DMS 273 (cell line): ENCODE results near the gene GRAMD2A.

Source experiments
- DNase-seq: peaks from one replicate; lab custom pipeline; 2025; ENCODE audit not compliant: unreplicated experiment; lab: John Stamatoyannopoulos, UW

Gene GRAMD2A

DNA sequence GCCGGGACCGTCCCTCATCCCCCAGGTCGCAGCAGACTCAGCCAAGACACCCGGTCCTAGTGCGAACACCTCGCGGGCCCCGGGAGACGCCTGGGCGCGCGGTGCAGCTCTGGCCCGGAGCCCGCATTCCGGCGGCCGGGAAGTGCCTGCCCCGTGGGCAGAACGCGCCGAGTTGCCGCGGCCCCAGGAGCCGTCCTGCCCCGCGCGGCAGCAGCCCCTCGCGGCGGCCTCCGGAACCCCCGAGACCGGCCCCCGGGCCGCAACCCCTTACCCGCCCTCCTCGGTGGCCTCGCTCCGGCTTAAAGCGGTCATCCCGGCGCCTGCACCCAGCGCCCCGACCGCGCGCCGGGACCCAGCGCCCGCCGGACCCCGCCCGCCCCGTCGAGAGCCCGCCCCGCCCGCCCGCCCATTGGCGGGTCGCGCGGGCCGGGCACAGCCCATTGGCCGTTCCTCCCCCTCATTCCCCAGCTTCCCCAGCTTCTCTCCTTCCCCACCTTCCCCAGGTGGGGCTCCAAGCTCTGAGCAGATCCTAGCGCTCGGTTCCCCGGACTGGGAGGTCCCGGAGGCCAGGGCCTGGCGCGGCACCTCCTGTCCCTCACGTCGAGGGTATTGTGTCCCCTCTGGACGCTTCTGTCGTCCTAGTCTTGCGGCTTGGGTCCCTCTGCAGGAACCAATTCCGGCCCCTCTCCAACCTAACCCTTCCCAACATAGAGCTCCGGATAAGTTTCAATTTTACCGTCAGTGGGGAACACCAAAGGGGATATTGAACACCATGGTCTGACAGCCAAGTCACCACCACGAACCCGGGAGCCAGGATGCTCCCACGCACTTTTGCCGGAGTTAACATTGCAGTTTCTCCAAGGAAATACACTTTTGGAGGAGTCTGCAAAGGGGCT lies at the start of gene GRAMD2A:
Gene GRAMD2A (minus strand): TSS at position 328 of the 896 bp plus-strand sequence.
- DNase-seq, result peak; percentile 78

DNA sequence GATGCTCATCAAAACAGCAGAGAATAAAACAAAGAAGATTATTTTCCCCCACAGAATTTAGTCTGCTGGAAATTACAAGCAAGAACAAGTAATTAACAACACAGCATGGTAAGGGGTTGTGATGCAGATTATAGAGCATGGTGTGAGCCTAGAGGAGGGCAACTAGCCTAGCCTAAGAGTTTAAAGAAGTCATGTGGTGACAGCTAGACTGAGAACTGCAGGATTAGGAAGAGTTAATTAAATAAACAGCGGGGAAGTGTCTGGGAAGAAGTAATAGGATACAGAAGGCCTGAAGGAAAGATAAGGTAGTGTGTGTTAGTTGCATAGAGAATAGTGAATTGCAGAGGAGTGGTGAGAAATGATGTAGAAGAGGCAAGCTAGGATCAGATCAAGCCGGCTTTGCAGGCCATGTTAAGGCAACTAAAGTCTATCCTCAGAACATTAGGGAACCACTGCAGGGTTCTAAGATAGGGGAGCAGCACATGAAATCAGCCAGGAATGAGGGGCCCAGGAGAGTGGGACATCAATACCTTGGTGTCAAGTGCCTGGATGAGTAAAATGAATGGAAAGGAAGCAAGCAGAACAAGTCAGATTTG lies 45.3 kb upstream of the GRAMD2A start:
- no peak for DNase-seq

DNA sequence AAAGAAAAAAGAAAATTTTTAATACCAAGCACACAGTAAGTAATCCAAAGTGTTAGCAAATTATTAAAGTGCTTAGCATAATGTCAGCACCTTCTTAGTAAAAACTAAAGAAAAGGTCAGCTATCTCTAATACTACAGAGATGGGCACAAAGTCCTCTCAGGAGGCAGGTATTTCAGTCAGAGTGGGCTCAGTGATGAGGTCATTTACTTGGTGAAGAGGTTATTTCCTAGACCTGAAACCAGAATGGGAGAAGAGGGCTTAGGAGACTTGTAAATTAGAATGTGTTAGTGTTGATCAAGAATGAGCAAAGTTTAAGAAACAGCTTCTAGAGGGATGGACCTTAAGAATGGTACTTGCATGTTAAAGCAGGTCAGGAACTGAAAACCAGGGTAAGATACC lies 42.1 kb upstream of the GRAMD2A start:
- no peak for DNase-seq

DNA sequence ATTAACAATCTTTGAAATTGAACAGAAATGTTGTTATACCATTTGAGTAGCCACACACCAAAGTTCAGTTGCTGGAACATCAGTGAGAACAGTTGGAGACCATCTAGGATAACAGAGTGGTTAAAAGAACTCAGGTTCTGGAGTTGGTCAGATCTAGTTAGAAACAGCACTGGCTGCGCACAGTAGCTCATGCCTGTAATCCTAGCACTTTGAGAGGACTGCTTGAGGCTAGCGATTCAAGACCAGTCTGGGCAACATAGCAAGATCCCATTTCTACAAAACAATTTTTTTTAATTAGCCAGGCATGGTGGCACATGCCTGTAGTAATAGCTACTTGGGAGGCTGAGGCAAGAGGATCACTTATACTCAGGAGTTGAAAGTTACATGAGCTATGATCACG lies 41.0 kb upstream of the GRAMD2A start:
- DNase-seq, result no peak

DNA sequence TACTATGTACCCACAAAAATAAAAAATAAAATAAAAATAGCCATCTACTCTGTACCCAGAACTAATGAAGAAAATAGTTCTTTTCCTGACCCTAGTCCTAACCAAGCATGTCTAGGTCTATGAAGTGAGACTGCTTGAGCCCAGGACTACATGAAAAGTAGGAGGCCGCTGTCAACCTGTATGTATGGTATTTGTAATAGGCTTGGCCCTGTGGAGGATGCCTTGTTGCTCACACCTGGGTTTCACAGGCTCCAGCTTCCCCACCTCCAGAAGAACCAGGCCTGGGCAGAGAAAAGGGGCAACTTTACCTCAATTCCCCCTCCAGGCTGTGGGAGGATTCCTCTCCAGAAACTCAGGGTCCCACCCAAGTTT lies 40.3 kb upstream of the GRAMD2A start:
- no peak for DNase-seq

DNA sequence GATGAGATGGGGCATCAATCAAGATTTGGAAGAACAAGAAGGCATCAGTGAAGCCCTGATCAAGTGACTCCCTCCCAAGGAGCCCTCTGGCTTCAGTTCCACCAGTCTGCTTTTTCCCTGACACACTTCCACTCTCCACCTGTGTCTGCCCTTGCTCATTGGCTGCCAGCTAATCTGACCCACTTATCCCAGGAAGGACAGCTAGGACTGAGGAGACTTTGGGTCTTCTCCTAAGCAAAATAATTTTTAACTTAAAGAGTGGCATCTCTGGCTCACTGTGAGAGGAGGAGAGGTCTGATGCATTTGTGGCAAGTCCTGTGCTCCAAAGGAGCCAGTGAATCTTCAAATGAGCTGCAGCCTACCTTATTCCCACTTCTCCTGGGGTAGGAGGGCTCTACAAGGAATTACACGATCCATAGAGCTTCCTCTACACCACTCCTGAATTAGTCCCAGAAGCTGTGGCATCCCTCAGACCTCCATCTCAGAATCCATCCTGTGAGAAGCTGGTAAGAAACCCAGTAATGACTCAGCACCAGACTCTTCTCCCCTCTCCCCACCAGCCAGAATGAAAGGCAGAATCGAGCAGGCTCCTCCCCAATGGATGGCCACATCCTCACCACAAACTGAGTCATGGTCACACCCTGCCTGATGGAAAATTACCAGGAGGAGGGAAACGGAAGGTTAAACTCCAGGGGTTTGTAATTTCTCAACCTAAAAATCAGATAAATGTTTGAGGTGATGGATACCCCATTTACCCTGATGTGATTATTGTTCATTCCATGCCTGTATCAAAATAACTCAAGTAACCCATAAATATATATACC lies 39.7 kb upstream of the GRAMD2A start:
- peak; percentile 47 for DNase-seq

DNA sequence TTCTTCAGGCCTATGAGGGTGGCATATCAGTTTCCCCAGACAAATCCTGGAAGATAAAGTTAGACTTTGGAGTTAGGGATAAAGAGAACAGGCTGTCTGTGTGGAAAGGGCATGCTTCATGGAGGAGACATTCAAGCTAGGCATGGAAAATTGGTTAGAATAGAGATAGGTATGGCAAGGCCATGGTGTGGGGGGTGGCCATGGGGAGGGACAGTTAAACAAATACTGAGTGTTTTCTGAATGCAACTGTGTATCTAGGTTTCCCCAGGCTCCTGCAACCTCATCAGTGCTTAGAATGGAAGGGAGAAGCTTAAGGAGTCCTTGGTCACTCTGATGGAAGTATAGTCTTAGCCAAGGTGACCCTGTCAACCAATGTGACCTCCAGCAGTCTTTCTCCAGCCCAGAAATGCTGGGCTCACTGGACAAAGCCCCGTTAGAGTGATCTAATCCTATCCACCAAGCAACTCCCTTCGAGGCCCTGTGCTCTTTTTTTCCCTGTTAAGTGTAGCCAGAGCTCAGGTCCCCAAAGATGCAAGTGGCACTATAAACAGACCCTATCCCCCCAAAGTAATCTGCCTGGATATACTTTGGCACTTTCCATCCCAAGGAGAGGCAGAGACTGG lies 38.9 kb upstream of the GRAMD2A start:
- DNase-seq, result no peak

DNA sequence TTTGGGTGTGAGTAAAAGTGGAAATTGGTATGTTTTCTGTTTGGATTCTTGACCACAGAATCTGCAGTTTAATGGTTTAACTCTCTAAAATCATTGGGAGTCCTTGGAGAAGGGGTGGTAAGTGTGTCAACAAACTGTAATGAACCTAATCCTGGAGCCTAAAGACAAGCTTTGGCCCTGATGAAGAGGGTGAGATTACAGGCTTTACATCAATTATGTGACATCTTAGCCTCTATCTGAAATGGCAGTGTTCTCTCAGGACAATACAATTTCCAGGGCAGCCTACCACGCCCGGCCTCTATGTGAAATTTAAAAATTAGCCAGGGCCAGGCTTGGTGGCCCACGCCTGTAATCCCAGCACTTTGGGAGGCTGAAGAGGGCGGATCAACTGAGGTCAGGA lies 37.7 kb upstream of the GRAMD2A start:
- DNase-seq, result no peak

DNA sequence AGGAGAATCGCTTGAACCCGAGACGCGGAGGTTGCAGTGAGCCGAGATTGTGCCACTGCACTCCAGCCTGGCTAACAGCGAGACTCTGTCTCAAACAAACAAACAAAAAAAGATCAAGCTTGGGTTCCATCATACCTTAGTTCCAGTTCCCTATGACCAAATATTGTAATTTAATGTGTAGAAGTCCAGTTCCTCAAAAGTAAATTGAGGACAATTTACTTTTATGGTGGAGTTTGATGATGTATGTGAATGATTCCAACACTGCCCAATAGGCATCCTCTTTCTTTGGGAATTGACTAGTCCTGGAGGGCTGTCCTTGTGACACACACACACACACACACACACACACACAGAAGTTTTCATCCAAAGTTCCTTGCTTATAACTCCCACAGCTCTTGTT lies 36.2 kb upstream of the GRAMD2A start:
- no peak for DNase-seq

DNA sequence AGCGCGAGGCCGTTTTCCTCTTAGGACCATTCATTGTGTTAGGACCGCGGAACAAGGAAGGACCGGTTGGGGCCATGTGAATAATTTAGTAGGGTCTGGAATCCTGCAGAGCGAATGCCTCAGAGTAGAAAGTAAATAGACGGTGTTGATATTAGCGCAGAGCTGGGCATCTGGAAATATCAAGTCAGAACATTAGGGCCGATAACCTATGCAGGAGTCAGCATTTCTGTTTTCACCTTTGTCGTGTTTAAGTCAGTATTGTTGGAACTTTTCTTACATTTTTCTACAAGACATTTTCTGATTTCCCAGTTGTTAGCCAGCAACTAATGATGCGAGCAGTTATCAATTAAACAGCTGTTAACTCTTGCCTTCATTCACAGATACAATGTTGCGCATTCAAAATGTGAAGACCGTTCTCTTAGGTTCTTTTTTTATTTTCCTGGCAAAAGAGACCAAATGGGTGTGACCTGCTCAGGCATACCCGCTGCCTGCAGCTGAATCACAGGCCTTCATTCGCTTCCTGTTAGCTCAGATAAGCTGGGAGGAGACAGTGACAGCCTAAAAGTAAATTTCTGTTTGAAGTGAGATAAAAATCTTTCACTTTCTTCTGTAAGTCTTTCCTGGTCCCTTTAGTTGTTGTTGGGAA lies 34.4 kb upstream of the GRAMD2A start:
- peak; percentile 67 for DNase-seq

DNA sequence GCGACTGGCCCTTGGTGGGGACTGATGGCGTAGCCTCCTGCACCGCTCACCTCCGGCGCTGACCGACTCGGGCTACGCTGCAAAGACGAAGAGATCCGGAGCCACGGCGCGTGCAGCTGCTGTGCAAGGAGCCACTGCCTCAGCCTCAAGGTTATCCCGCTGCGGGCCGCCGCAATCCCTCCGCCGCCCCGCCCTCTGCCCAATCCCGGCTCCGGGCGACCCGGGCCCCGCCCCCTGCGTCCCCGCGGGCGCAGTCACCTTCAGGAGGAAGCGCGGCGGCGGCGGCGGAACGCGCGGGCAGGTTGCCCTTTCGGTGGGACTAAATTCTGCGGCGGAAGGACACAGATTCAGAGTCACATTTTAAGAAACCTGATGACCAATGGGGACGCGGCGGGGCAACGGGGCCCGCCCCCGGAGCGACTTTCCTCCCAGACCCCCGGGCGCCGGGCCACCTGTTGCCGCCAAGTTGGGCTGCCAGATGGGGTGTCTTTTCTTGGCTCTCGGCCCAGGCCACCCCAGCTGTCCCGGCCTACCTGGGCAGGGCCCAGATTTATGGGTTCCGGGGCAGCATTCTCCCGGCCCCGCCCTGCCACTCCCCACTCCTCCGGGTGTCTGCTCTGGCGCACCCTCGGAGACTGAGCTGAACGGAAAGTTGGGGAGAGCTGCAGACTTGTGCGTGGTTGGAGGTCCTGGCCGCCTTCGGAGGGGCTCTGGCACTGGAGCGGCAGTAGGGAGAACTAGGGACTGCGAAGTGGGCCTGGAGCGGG lies 33.7 kb upstream of the GRAMD2A start, which contains the start of gene PKM:
Gene PKM (minus strand): TSS at position 125 of the 767 bp plus-strand sequence. CDS start 12,093 bp downstream, outside the sequence.
- DNase-seq, result peak; percentile 99

DNA sequence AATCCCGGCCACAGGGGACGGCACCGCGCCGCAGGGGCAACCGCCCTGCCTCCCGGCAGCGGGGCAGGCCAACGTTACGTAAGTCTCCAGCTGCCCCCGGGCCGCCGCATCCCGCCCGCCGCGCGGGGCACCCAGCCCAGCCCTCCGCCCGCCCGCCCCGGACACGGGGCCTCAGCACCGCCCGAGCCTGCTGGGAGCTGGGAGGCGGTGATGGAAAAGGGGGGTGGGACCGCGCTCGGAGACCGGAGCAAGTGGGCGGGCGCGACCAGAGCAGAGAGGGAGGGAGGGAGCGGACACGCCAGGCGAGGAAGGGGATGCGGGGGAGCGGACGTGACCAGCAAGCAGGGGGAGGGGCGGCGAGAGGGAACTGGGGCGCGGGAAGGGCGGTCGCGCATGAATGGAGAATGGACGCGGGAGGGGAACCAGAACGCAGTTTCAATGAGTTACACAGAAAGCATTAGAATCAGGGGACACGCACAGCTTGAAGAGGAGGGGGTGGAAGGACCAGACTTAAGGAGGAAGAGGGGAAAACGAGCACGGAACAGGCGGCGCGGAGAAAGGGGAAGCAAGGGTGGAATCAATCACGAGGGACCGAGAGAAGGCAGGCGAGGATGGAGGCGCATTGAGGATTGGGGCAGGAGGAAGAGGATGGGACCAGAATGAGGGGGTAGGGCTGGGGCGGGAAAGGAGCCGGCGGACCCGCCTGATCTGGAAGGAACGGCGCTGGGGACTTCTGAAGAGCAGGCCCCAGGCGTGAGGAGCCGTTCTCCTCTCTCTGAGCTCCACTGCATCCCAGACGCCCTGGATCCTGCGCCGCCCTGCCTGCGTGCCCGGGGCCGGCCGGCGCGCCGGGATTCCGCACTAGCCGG lies 32.8 kb upstream of the GRAMD2A start:
- DNase-seq, result peak; percentile 85

DNA sequence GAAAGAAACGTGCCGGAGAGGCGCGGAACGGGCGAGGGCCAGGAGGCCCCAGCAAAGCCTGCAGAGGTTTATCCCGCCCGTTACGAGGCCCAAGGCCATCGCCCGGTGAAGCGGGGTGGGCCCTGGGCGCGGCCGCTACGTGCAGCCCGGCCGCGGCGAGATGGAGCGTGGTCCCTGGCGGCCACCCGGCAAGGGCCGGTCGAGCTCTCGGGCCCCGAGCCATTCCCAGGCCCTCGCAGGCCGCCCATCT lies 32.3 kb upstream of the GRAMD2A start:
- no peak for DNase-seq

DNA sequence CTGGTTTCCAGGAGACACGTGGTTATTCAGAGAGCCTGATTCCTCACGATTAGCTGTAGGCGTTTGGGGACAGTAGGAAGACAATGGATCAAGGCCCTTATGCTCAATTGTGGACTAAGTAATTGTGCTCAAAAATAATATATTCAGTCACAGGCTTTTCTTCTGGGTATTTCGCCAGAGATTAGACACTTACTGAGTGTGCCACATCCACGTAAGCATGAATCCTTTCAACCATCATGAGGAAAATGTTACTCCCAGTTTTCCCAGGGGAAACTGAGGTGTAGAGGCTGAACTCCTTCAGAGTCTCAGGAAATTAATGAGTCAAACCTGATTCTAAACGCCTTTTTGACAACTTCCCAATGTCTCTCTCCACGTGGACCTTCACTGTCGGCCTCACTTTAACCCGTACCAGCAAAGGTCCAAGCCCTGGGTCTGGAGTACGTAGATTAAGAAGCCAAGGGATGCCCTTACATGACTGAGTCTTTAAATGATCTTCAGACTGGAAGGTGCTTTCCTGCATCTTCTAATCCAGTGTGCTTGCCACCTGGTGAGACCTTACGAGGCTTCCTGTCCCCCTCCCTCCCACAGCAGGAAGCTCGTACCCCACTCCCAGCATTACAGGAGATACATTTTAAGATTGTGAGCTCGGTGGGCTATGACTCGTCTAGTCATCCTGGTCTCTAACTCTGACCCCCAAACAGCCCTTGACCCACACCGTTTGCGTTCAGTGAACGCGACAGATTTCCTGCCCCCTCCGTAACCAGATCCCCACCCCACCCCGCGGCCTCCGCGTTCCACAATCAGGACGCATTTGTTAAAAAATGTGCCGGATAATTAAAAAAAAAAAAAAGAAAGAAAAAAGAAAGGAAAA lies 31.7 kb upstream of the GRAMD2A start:
- DNase-seq, result peak; percentile 32

DNA sequence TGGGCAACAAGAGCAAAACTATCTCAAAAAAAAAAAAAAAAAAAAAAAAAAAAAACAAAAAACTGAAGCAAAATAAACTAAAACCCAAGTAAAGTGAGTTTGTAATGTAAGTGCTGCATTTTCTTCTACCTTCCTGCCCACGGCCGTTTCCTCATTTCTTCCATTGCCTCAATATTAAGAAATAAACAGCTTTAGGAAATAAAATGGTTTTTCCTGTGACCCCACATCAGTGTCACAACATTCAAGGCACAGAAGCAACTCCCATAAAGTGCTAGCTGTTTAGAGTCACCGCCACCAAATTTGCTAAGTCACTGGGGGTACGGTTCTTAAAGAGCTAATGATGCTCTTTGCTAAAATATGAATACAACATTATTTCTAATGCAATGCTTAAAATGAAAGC lies 30.1 kb upstream of the GRAMD2A start:
- DNase-seq, result peak; percentile 45

DNA sequence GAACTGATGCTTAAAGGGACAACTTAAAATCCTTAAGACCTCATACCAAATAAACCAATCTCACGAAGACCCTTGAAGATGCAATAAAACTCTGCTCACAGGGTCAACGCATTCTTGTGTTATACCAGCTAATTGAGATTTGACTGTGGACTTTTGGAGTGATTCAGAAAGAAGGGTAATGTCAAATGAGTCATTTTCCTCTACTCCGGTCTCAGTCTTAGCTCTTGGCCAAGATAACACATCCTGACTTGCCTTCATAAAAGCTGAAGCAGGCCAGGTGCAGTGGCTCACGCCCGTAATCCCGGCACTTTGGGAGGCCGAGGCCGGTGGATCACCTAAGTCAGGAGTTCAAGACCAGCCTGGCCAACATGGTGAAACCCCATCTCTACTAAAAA lies 29.6 kb upstream of the GRAMD2A start:
- peak; percentile 49 for DNase-seq

DNA sequence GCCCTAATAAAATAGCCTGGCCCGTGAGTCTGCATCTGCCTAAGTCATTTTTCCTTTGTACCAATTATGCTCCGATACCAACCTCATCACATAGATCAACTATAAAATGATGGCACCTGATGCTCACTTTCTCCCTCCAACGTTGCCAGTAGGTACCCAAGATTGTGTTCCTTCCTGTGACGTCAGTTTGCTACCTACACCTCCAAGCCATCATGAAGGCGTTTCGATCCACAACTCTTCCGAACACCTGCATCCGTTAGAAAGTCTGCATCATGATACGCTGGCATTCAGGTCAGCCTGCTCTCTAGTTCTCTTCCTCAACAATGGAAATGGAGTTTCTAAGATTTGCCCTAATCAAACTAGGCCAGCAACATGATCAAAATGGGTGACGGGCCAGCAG lies 25.7 kb upstream of the GRAMD2A start:
- no peak for DNase-seq

DNA sequence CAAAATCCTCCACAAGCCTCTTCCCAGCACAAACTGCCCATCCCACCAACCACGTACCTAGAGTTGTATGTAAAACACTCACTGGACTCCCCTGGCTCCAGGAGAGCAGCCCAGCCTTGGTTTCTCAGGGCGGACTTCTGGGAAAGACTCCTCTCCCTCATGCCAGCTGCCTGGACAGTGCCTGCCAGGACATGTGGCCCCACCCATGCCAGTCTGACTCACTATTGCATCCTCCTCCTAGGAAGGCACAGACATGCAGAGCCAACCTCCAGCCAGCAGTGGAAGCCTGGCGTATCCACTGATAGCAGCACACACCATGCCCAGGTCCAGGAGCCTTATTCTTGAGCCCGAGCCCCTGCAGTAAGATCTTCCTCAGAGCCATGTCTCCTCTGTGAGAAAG lies 24.8 kb upstream of the GRAMD2A start:
- peak; percentile 44 for DNase-seq
